RWPE2 (cell line): ENCODE results near the gene PUM1.

Experiments
- ATAC-seq: fragments of 200-7000 bp; cut with Tn5 transposase; 3 replicates; pipeline ENCODE4 v1.9.1; 2021; ENCODE audit warnings: low read depth
- DNase-seq: peaks from one replicate; pipeline ENCODE4 v3.0.0-alpha.2; 2020; ENCODE audit warnings: low spot score
- H3K27ac ChIP-seq: fragments of 450-650 bp; 2 replicates; pipeline ENCODE4 v1.5.1; 2017; ENCODE audit warnings: mild to moderate bottlenecking; ENCODE audit not compliant: poor library complexity, severe bottlenecking
- H3K27me3 ChIP-seq: fragments of 250-450 bp; sonication (Bioruptor Pico); 2 replicates; pipeline ENCODE4 v1.5.1; 2021; ENCODE audit warnings: mild to moderate bottlenecking, moderate library complexity; ENCODE audit not compliant: insufficient read depth, poor library complexity, severe bottlenecking
- H3K36me3 ChIP-seq: fragments of 250-450 bp; sonication (Bioruptor Pico); 2 replicates; pipeline ENCODE4 v1.5.1; 2020; ENCODE audit warnings: low read depth, mild to moderate bottlenecking, moderate library complexity
- H3K4me1 ChIP-seq: fragments of 250-450 bp; sonication (Bioruptor Pico); 2 replicates; pipeline ENCODE4 v1.5.1; 2021; ENCODE audit warnings: mild to moderate bottlenecking, moderate library complexity; ENCODE audit not compliant: insufficient read depth, poor library complexity, severe bottlenecking
- H3K4me3 ChIP-seq: fragments of 250-450 bp; sonication (Bioruptor Pico); 2 replicates; pipeline ENCODE4 v1.5.1; 2021; ENCODE audit warnings: mild to moderate bottlenecking, moderate library complexity; ENCODE audit not compliant: severe bottlenecking
- H3K9me3 ChIP-seq: fragments of 250-450 bp; sonication (Bioruptor Pico); 2 replicates; pipeline ENCODE4 v1.5.1; 2021; ENCODE audit warnings: mild to moderate bottlenecking, moderate library complexity; ENCODE audit not compliant: severe bottlenecking
- TF ChIP-seq, protein P1 (sequence below): fragments of 450-650 bp; IDR thresholded peaks from one replicate; pipeline ENCODE4 v1.5.1; 2017; ENCODE audit warnings: mild to moderate bottlenecking, moderate library complexity; ENCODE audit not compliant: poor library complexity, severe bottlenecking

PUM1 gene

DNA sequence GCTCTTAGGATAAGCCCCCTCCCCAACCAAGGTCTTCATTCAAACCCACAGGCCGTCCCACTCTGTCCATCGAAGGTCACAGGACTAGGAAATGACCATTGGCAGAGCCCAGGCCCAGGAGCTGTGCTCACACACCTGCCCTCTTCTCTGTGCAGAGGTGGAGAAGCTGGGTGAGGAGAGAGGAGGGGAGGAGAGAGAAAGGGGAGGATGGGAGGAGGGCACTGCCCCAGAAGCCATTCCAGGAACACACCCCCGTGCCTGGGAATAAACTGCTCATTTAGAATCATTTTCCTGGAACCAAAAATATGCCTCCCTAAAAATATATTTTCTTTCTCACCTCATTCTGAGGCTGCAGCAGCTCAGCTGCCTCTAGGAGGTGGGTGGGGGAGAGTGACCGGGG lies 150.6 kb downstream of the PUM1 start:
- H3K9me3 ChIP-seq, result no peaks in the 10 kb centered on the region
- TF ChIP-seq, protein P1, sequence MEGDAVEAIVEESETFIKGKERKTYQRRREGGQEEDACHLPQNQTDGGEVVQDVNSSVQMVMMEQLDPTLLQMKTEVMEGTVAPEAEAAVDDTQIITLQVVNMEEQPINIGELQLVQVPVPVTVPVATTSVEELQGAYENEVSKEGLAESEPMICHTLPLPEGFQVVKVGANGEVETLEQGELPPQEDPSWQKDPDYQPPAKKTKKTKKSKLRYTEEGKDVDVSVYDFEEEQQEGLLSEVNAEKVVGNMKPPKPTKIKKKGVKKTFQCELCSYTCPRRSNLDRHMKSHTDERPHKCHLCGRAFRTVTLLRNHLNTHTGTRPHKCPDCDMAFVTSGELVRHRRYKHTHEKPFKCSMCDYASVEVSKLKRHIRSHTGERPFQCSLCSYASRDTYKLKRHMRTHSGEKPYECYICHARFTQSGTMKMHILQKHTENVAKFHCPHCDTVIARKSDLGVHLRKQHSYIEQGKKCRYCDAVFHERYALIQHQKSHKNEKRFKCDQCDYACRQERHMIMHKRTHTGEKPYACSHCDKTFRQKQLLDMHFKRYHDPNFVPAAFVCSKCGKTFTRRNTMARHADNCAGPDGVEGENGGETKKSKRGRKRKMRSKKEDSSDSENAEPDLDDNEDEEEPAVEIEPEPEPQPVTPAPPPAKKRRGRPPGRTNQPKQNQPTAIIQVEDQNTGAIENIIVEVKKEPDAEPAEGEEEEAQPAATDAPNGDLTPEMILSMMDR, result no peak
- no peaks in the 10 kb centered on the region for H3K4me1 ChIP-seq
- no peaks in the 10 kb centered on the region for H3K27me3 ChIP-seq
- peak; percentile 15 for DNase-seq
- no peak overlapping the region for H3K4me3 ChIP-seq
- ATAC-seq, result no peak
- no peak overlapping the region for H3K27ac ChIP-seq
- no peaks in the 10 kb centered on the region for H3K36me3 ChIP-seq

DNA sequence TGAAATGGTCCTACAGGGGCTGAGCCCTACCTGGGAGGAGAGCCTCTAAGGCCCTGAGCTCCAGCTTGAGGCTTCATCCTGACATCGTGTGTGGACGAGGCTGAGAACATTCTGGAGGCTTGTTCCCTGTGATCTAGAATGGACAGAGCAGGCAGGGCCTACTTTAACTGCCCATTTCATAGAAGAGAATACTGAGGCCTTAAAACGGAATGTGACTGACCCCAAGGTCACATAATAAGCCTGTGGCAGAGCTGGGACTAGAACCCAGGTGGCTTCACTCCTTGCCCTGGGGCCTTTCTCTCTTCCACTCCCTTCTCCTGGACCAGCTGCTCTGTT lies 151.0 kb downstream of the PUM1 start:
- TF ChIP-seq, protein P1, result no peak
- DNase-seq, result peak; percentile 19
- no peak overlapping the region for H3K27ac ChIP-seq

DNA sequence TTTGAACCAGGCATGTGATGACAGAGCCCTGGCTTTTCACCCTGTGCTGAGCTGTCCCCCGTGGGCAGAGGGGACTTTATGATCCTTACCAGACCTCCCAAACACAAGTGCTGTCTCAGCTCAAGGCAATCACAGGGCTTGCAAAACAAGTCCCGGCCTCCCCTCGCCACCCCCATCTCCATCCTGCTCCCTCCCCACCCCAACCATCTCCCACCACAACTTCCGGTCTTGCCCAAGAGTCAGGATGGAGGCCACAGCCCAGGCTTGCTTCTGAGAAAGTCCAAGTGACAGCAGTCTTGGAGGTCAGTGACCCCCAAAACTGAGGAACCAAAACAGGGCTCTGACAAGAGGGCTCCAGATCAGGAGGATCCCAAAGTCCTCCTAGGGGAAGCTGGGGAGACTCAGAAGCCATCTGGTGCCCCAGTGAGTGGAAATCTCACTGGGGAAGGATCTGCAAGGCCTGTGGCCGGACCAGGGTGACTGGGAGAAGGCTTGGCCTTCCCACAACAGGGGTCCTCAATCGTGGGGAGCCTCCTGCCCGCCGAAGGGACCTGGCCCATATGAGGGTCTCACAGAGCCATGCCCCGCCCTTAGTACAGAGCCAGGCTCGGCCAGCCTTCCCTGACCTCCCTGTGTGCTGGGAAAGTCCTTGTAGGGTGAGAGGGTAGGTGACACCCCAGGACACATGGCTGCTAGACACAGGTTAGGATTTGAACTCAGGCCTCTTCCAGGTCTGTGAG lies 152.4 kb downstream of the PUM1 start:
- TF ChIP-seq, protein P1, result no peak

More for the DNA sequence above, 151.0 kb downstream of the PUM1 start:
- Histone ChIP-seq H3K4me3 (no peak overlapping the region), H3K9me3 (no peaks in the 10 kb centered on the region), H3K36me3 (no peaks in the 10 kb centered on the region), H3K27me3 (no peaks in the 10 kb centered on the region), H3K4me1 (no peaks in the 10 kb centered on the region)
- ATAC-seq, result no peak

DNA sequence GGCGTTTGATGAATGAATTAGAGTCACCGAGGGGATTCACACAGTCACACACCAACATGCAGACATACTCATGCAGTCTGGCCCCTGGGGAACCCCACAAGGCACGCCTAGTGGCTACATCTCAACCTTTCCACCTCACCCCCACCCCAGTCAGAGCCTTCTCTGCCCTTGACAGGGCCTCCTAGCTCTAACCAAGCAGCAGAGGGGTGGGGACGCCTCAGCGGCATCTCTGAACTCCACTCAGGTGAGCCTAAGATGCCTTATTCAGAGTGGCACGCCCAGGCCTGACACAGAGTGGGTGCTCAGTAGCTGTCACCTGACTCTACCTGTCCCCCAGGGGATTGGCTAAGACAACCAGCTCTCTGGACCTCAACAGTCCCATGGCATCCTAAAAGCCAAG lies 153.3 kb downstream of the PUM1 start:
- DNase-seq (peak; percentile 34), ATAC-seq (no peak)
- TF ChIP-seq, protein P1, result no peak
- no peaks in the 10 kb centered on the region for H3K9me3 ChIP-seq
- no peaks in the 10 kb centered on the region for H3K27me3 ChIP-seq
- no peak overlapping the region for H3K4me3 ChIP-seq
- no peaks in the 10 kb centered on the region for H3K4me1 ChIP-seq
- H3K36me3 ChIP-seq, result no peaks in the 10 kb centered on the region
- H3K27ac ChIP-seq, result no peak overlapping the region

More for the DNA sequence above, 152.4 kb downstream of the PUM1 start:
- no peak for ATAC-seq
- DNase-seq, result peak; percentile 56
- no peaks in the 10 kb centered on the region for H3K36me3 ChIP-seq
- H3K4me3 ChIP-seq, result no peak overlapping the region
- H3K27ac ChIP-seq, result no peak overlapping the region
- no peaks in the 10 kb centered on the region for H3K9me3 ChIP-seq
- H3K27me3 ChIP-seq, result no peaks in the 10 kb centered on the region
- no peaks in the 10 kb centered on the region for H3K4me1 ChIP-seq
